MM.1S (cell line): ENCODE data around the gene ANO3.

Source experiments
- DNase-seq: peaks from one replicate; pipeline ENCODE4 v3.0.0-alpha.2; 2015
- H2AFZ ChIP-seq: fragments of 300-600 bp; sonication (generic); 2 replicates; pipeline ENCODE4 v1.6.0; 2016; ENCODE audit warnings: antibody characterized with exemption, low read length
- H3F3A ChIP-seq: fragments of 300-600 bp; sonication (generic); 2 replicates; pipeline ENCODE4 v1.6.1; 2016; ENCODE audit warnings: mild to moderate bottlenecking, antibody characterized with exemption, low read length, moderate library complexity, mixed read lengths; ENCODE audit not compliant: insufficient read depth
- H3K27ac ChIP-seq: fragments of 300-600 bp; sonication (generic); 2 replicates; pipeline ENCODE4 v1.5.1; 2016; ENCODE audit warnings: mild to moderate bottlenecking, low read length
- H3K27me3 ChIP-seq: fragments of 300-600 bp; sonication (generic); replicated peaks from 2 replicates; pipeline ENCODE4 v1.6.0; 2016; ENCODE audit warnings: low read length; ENCODE audit not compliant: insufficient read depth
- H3K36me3 ChIP-seq: fragments of 300-600 bp; sonication (generic); replicated peaks from 2 replicates; pipeline ENCODE4 v1.6.1; 2016; ENCODE audit warnings: mild to moderate bottlenecking, low read length, mixed read lengths; ENCODE audit not compliant: insufficient read depth
- H3K4me1 ChIP-seq: fragments of 300-600 bp; sonication (generic); 2 replicates; pipeline ENCODE4 v1.6.1; 2016; ENCODE audit warnings: low read length, mixed read lengths
- H3K4me2 ChIP-seq: fragments of 300-600 bp; sonication (generic); 2 replicates; pipeline ENCODE4 v1.6.0; 2016; ENCODE audit warnings: low read depth, low read length
- H3K4me3 ChIP-seq: fragments of 300-600 bp; sonication (generic); 2 replicates; pipeline ENCODE4 v1.5.1; 2016; ENCODE audit warnings: low read length, mixed read lengths
- H3K79me2 ChIP-seq: fragments of 300-600 bp; sonication (generic); 2 replicates; pipeline ENCODE4 v1.6.1; 2016; ENCODE audit warnings: mixed run types, low read length, mixed read lengths
- H3K9ac ChIP-seq: fragments of 300-600 bp; sonication (generic); 2 replicates; pipeline ENCODE4 v1.6.1; 2016; ENCODE audit warnings: low read length, mixed read lengths
- H3K9me2 ChIP-seq: fragments of 300-600 bp; sonication (generic); replicated peaks from 2 replicates; pipeline ENCODE4 v1.6.1; 2016; ENCODE audit warnings: mild to moderate bottlenecking, low read length, mixed read lengths; ENCODE audit not compliant: insufficient read depth
- H3K9me3 ChIP-seq: fragments of 300-600 bp; sonication (generic); replicated peaks from 2 replicates; pipeline ENCODE4 v1.6.1; 2016; ENCODE audit warnings: mild to moderate bottlenecking, low read length, mixed read lengths; ENCODE audit not compliant: insufficient read depth
- H4K20me1 ChIP-seq: fragments of 300-600 bp; sonication (generic); 2 replicates; pipeline ENCODE4 v1.6.1; 2016; ENCODE audit warnings: mild to moderate bottlenecking, low read length, moderate library complexity, mixed read lengths; ENCODE audit not compliant: insufficient read depth
- CTCF ChIP-seq: fragments of 300-600 bp; sonication (generic); IDR thresholded peaks from 2 replicates; pipeline ENCODE4 v1.5.1; 2016; ENCODE audit warnings: antibody characterized with exemption, low read length, mixed read lengths
- EZH2 ChIP-seq: fragments of 300-600 bp; sonication (generic); optimal IDR thresholded peaks from 2 replicates; pipeline ENCODE3; 2017; ENCODE audit warnings: low read depth, mild to moderate bottlenecking, antibody characterized with exemption, low read length, mixed read lengths
- EZH2phosphoT487 ChIP-seq: fragments of 300-600 bp; sonication (generic); IDR thresholded peaks from 2 replicates; pipeline ENCODE4 v1.6.1; 2018; ENCODE audit warnings: antibody characterized with exemption, low read length

Gene ANO3

GRCh38 chr11:26418386-26418912 is 86.5 kb downstream of the ANO3 start:
- Histone ChIP-seq H3K4me2 (no peak overlapping the region), H3K9me3 (no peaks in the 10 kb centered on the region), H3F3A (no peaks in the 10 kb centered on the region), H3K4me1 (no peaks in the 10 kb centered on the region), H3K36me3 (no peaks in the 10 kb centered on the region), H4K20me1 (no peaks in the 10 kb centered on the region), H3K9me2 (no peaks in the 10 kb centered on the region), H2AFZ (no peak overlapping the region), H3K27me3 (no peaks in the 10 kb centered on the region), H3K4me3 (no peak overlapping the region), H3K9ac (no peak overlapping the region), H3K27ac (no peak overlapping the region), H3K79me2 (no peaks in the 10 kb centered on the region)
- no peak for DNase-seq
- TF ChIP-seq EZH2phosphoT487: no peak
- TF ChIP-seq CTCF: no peak
- no peak for TF ChIP-seq EZH2

- Histone ChIP-seq H3K4me1 (no peaks in the 10 kb centered on the region), H3K9me2 (no peaks in the 10 kb centered on the region), H3K9me3 (no peaks in the 10 kb centered on the region), H3K4me2 (no peak overlapping the region), H3K9ac (no peak overlapping the region), H3K4me3 (no peak overlapping the region), H3F3A (no peaks in the 10 kb centered on the region), H3K36me3 (no peaks in the 10 kb centered on the region), H3K27me3 (no peaks in the 10 kb centered on the region), H3K27ac (no peak overlapping the region), H4K20me1 (no peaks in the 10 kb centered on the region), H2AFZ (no peak overlapping the region), H3K79me2 (no peaks in the 10 kb centered on the region)
- no peak for TF ChIP-seq CTCF
- TF ChIP-seq EZH2phosphoT487: no peak
- TF ChIP-seq EZH2: no peak
- no peak for DNase-seq
These were observed 88.4 kb downstream of the ANO3 start for GRCh38 chr11:26420331-26420730.

- no peaks in the 10 kb centered on the region for H3K27me3 ChIP-seq
- no peak overlapping the region for H3K4me2 ChIP-seq
- H3K9me2 ChIP-seq: no peaks in the 10 kb centered on the region
- no peaks in the 10 kb centered on the region for H3F3A ChIP-seq
- no peak overlapping the region for H2AFZ ChIP-seq
- no peak overlapping the region for H3K27ac ChIP-seq
- H3K79me2 ChIP-seq: no peaks in the 10 kb centered on the region
- H3K9ac ChIP-seq: no peak overlapping the region
- no peaks in the 10 kb centered on the region for H3K9me3 ChIP-seq
- H4K20me1 ChIP-seq: no peaks in the 10 kb centered on the region
- DNase-seq: no peak
- no peak overlapping the region for H3K4me3 ChIP-seq
- H3K36me3 ChIP-seq: no peaks in the 10 kb centered on the region
- TF ChIP-seq CTCF (no peak), EZH2 (no peak), EZH2phosphoT487 (no peak)
- H3K4me1 ChIP-seq: no peaks in the 10 kb centered on the region
These were observed 92.3 kb downstream of the ANO3 start for GRCh38 chr11:26424255-26424654.

- Histone ChIP-seq H3F3A (no peaks in the 10 kb centered on the region), H3K79me2 (no peaks in the 10 kb centered on the region), H3K9me2 (no peaks in the 10 kb centered on the region), H3K4me1 (no peaks in the 10 kb centered on the region), H4K20me1 (no peaks in the 10 kb centered on the region), H2AFZ (no peak overlapping the region), H3K27me3 (no peaks in the 10 kb centered on the region), H3K27ac (no peak overlapping the region), H3K4me3 (no peak overlapping the region), H3K4me2 (no peak overlapping the region), H3K9me3 (no peaks in the 10 kb centered on the region), H3K9ac (no peak overlapping the region), H3K36me3 (no peaks in the 10 kb centered on the region)
- DNase-seq: no peak
- TF ChIP-seq EZH2phosphoT487 (no peak), CTCF (no peak), EZH2 (no peak)
These were observed 107.9 kb downstream of the ANO3 start for GRCh38 chr11:26439854-26440253.
